Activated CD4-positive, alpha-beta T cell treated with anti-CD3 and anti-CD28 coated beads for 48 hours (primary cell): ENCODE results near the gene RGS6.

Experiments used
- DNase-seq: peaks from one replicate; pipeline ENCODE4 v3.0.0-alpha.2; 2020

The RGS6 gene

DNA sequence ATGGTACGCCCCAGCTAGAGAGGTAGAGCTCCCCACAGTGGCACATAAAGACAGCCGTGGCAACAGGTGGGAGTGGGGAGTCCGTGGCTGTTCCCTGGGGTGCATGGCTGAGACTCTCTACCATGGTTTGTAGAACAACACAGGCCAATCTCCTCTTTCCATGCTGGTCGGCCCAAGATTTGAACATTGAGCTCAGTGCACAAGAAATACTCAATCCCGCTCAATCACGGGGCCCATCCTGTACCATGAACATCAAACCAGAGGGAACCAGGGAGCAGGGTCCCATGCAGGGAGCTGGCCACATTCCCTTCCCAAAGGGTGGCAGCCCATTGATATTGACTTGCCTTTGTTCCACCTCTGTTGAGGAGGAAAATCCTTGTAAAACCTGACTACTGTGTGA is 608.6 kb downstream of the RGS6 start:
- no peak for DNase-seq

GRCh38 chr14:72541546-72541945 is 609.3 kb downstream of the RGS6 start:
- no peak for DNase-seq

GRCh38 chr14:72543341-72543740 is 611.1 kb downstream of the RGS6 start:
- DNase-seq: no peak

GRCh38 chr14:72544615-72545387 is 612.6 kb downstream of the RGS6 start:
- DNase-seq: no peak

- DNase-seq: no peak
Observed at GRCh38 chr14:72545411-72546311, 613.4 kb downstream of the RGS6 start.

GRCh38 chr14:72546344-72547016 is 614.3 kb downstream of the RGS6 start:
- no peak for DNase-seq

DNA sequence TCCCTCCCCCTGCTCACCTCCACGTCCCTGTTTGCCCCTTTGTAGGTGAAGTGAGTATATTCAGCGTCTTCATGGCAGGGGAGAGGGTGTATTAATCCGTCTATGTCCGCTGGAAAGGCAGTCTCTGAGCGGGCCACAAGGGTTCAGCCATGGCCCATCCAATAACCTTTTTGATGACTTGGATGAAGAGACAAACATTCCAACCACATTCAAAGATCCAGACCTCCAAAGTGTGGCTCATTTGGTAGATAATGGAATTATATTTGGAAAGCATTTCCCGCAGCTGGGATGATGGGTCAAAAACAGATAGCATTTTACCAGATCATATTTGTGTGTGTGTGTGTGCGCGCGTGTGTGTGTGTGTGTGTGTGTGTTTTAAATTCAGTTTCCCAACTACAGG is 615.8 kb downstream of the RGS6 start:
- no peak for DNase-seq

- no peak for DNase-seq
Observed at GRCh38 chr14:72549026-72549425, 616.8 kb downstream of the RGS6 start.

- no peak for DNase-seq
Observed at GRCh38 chr14:72549854-72550253, 617.6 kb downstream of the RGS6 start.

- no peak for DNase-seq
Observed at GRCh38 chr14:72550513-72550912, 618.3 kb downstream of the RGS6 start.

GRCh38 chr14:72552236-72552635 is 620.0 kb downstream of the RGS6 start:
- no peak for DNase-seq

- no peak for DNase-seq
Observed at GRCh38 chr14:72553161-72553560, 620.9 kb downstream of the RGS6 start.

DNA sequence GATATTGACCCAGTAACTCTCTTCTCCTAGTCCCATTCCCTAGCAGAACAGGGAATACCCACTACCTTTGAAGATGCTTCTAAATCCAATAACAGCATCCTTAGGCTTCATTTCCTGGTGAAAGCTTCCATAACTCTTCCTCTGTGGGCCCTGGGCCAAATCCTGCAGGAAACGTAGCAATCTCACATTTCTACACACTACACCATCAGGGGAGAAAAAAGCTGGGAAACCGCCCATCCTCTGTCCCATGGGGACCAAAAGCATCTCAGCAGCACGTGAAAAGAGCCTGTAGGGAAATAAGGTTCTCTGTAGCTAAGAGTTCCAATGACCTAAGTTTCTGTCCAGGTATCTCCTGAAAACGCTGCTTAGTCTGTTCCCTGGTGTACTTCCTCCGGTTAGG is 621.4 kb downstream of the RGS6 start:
- DNase-seq: no peak

GRCh38 chr14:72554401-72554800 is 622.2 kb downstream of the RGS6 start:
- no peak for DNase-seq

- no peak for DNase-seq
Observed at GRCh38 chr14:72554994-72555608, 622.9 kb downstream of the RGS6 start.

- DNase-seq: no peak
Observed at GRCh38 chr14:72555609-72556000, 623.4 kb downstream of the RGS6 start.

- no peak for DNase-seq
Observed at GRCh38 chr14:72557671-72558070, 625.4 kb downstream of the RGS6 start.

GRCh38 chr14:72558721-72559120 is 626.5 kb downstream of the RGS6 start:
- no peak for DNase-seq

GRCh38 chr14:72559202-72559601 is 627.0 kb downstream of the RGS6 start:
- no peak for DNase-seq

GRCh38 chr14:72559669-72560255 is 627.5 kb downstream of the RGS6 start:
- DNase-seq: no peak

GRCh38 chr14:72560331-72560730 is 628.1 kb downstream of the RGS6 start:
- no peak for DNase-seq

- no peak for DNase-seq
Observed at GRCh38 chr14:72560889-72561493, 628.8 kb downstream of the RGS6 start.
